PC-9 (cell line): ENCODE results near the gene NOTCH3. TPM values are rescaled to one million over a fixed set of nuclear protein-coding genes. Genes with fewer than 3 reads are reported as not detected.

Experiments used
- BruUV-seq: library from RNA; stranded (reverse); fragments of 400-500 nt; replicated peaks from 2 replicates; lab custom pipeline; 2021; lab: Mats Ljungman, UMichigan
- CTCF ChIA-PET: fragments of 300-600 bp; sonication (Branson Sonifier 250); formaldehyde crosslinking; loops from one replicate; lab custom pipeline; 2022; ENCODE audit warnings: antibody characterized with exemption; lab: Charles Lee
- POLR2A ChIA-PET: fragments of 300-600 bp; sonication (Branson Sonifier 250); formaldehyde crosslinking; loops from one replicate; lab custom pipeline; 2022; ENCODE audit warnings: antibody characterized with exemption; ENCODE audit not compliant: unreplicated experiment; lab: Charles Lee
- DNase-seq, 2 experiments: peaks; one replicate each; pipeline versions ENCODE4 v3.0.0 to v3.0.0-alpha.2; 2015 to 2022; ENCODE audit warnings: mixed read lengths in 1 of 2
- H2AFZ ChIP-seq: fragments of 200-600 bp; sonication (generic); 2 replicates; pipeline ENCODE4 v1.8.1; 2017; ENCODE audit warnings: antibody characterized with exemption
- H3F3A ChIP-seq: fragments of 200-600 bp; sonication (generic); 2 replicates; pipeline ENCODE4 v1.8.1; 2017; ENCODE audit warnings: antibody characterized with exemption, mild to moderate bottlenecking, low read depth; ENCODE audit not compliant: insufficient read depth
- H3K27ac ChIP-seq: fragments of 200-600 bp; sonication (generic); 2 replicates; pipeline ENCODE4 v1.6.1; 2016; ENCODE audit warnings: mixed run types
- H3K27me3 ChIP-seq: fragments of 200-600 bp; sonication (generic); 2 replicates; pipeline ENCODE4 v1.6.1; 2016; ENCODE audit warnings: low read depth, mixed run types; ENCODE audit not compliant: insufficient read depth
- H3K36me3 ChIP-seq: fragments of 200-600 bp; sonication (generic); 2 replicates; pipeline ENCODE4 v1.6.1; 2016; ENCODE audit warnings: low read depth, mixed run types
- H3K4me1 ChIP-seq: fragments of 200-600 bp; sonication (generic); replicated peaks from 2 replicates; pipeline ENCODE4 v1.6.1; 2016; ENCODE audit warnings: mixed run types; ENCODE audit not compliant: insufficient read depth
- H3K4me2 ChIP-seq: fragments of 200-600 bp; sonication (generic); 2 replicates; pipeline ENCODE4 v1.6.1; 2017; ENCODE audit warnings: mixed run types
- H3K4me3 ChIP-seq: fragments of 200-600 bp; sonication (generic); 2 replicates; pipeline ENCODE4 v1.6.1; 2016; ENCODE audit warnings: mixed run types
- H3K79me2 ChIP-seq: fragments of 200-600 bp; sonication (generic); 2 replicates; pipeline ENCODE4 v1.6.1; 2017; ENCODE audit warnings: low read depth, mixed run types
- H3K9me2 ChIP-seq: fragments of 200-600 bp; sonication (generic); 2 replicates; pipeline ENCODE4 v1.8.1; 2017; ENCODE audit warnings: mild to moderate bottlenecking; ENCODE audit not compliant: insufficient read depth
- H3K9me3 ChIP-seq: fragments of 200-600 bp; sonication (generic); 2 replicates; pipeline ENCODE4 v1.8.1; 2016; ENCODE audit warnings: low read depth; ENCODE audit not compliant: insufficient read depth
- H4K20me1 ChIP-seq: fragments of 200-600 bp; sonication (generic); 2 replicates; pipeline ENCODE4 v1.8.1; 2017; ENCODE audit not compliant: insufficient read depth
- EZH2 ChIP-seq: fragments of 200-600 bp; sonication (generic); IDR thresholded peaks from 2 replicates; pipeline ENCODE4 v1.8.0; 2017; ENCODE audit warnings: antibody characterized with exemption, low read depth
- intact Hi-C: fragments of 100-400 bp; cut with micrococcal nuclease; formaldehyde crosslinking; loops from one replicate; pipeline ENCODE4 v1.10.0; 2022; ENCODE audit not compliant: unreplicated experiment
- total RNA-seq: library from RNA; stranded (reverse); gene quantifications from 2 replicates; pipeline ENCODE4 v1.2.3, GENCODE V29; 2021
- TF ChIP-seq, protein P1 (sequence below): fragments of 200-600 bp; sonication (generic); conservative IDR thresholded peaks from 2 replicates; pipeline ENCODE4 v1.6.1; 2017; ENCODE audit warnings: mixed run types, antibody characterized with exemption, mild to moderate bottlenecking, moderate library complexity

The NOTCH3 gene
- total RNA-seq, 1 experiment from 2014 or later = 115 TPM

DNA sequence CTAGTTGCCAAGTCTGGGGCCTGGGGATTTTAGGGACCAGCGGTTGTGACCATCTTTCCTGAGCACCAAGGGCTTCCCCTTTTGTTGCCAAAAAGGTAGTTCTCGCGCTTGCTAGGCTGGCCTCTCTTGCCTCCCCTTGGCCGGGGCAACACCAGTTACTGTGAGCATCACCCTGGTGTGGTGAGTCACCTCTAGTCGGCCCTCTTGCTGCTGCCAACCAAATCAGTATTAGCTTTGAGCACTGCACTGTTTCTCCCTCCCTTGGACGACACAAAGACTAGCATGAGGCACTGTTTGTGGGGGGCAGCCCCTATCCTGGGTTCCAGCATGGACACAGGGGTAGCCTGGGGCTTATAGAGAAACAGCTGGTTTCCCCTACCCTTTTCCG is 86.6 kb downstream of the NOTCH3 start:
- Histone ChIP-seq H3K9me2 (no peaks in the 10 kb centered on the region), H3K36me3 (peaks cover 17% of the 10 kb centered on the region), H3F3A (peaks cover 44% of the 10 kb centered on the region; the same call in 1 of the 2 replicates), H2AFZ (no peak overlapping the region), H4K20me1 (no peaks in the 10 kb centered on the region), H3K4me3 (no peak overlapping the region), H3K4me1 (peaks cover 5% of the 10 kb centered on the region; the same call in 1 of the 2 replicates), H3K9me3 (no peaks in the 10 kb centered on the region), H3K27ac (no peak overlapping the region), H3K79me2 (no peaks in the 10 kb centered on the region), H3K4me2 (no peak overlapping the region), H3K27me3 (no peaks in the 10 kb centered on the region)
- ChIA-PET POLR2A (no interaction called here), CTCF (no interaction called here)
- TF ChIP-seq EZH2 = no peak
- TF ChIP-seq, protein P1, sequence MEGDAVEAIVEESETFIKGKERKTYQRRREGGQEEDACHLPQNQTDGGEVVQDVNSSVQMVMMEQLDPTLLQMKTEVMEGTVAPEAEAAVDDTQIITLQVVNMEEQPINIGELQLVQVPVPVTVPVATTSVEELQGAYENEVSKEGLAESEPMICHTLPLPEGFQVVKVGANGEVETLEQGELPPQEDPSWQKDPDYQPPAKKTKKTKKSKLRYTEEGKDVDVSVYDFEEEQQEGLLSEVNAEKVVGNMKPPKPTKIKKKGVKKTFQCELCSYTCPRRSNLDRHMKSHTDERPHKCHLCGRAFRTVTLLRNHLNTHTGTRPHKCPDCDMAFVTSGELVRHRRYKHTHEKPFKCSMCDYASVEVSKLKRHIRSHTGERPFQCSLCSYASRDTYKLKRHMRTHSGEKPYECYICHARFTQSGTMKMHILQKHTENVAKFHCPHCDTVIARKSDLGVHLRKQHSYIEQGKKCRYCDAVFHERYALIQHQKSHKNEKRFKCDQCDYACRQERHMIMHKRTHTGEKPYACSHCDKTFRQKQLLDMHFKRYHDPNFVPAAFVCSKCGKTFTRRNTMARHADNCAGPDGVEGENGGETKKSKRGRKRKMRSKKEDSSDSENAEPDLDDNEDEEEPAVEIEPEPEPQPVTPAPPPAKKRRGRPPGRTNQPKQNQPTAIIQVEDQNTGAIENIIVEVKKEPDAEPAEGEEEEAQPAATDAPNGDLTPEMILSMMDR = no peak
- intact Hi-C loops = no loop called here
- DNase-seq = no peak
- BruUV-seq = no TSS peak

DNA sequence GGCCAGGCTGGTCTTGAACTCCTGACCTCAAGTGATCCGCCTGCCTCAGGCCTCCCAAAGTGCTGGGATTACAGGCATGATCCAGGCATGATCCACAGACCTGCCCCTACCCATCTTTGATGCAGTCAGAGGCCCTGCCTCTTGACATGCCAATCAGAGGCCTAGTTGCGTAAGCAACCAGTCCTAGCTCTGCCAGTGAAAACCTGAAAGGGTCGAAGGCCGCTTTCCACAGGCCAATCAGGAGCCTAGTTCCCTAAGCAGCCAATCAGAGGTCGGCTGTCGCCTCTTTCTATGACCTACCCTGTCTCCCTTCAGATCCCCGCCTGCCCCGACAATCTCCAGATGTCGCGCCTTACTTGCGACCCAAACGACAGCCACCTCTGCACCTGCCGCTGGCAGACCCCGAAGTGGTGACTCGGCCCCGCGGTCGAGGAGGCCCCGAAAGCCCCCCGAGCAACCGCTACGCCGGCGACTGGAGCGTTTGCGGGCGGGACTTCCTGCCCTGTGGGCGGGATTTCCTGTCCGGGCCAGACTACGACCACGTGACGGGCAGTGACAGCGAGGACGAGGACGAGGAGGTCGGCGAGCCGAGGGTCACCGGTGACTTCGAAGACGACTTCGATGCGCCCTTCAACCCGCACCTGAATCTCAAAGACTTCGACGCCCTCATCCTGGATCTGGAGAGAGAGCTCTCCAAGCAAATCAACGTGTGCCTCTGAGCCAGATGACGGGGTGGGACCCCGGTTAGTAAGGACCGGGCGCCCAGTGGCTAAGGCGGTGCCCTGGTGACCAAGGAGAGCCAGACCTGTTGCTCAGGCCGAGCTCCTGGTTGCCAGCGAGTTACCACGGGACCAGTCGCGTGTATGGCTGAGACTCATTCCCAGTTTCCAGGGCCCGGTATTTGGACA is 87.3 kb downstream of the NOTCH3 start:
- CTCF ChIA-PET = no interaction called here
- no peak for TF ChIP-seq EZH2
- TF ChIP-seq, protein P1 = no peak
- no peak overlapping the region for H3K4me2 ChIP-seq
- peaks cover 10% of the 10 kb centered on the region; the same call in 1 of the 2 replicates for H3K36me3 ChIP-seq
- peaks cover 2% of the 10 kb centered on the region; the same call in 1 of the 2 replicates for H3K4me1 ChIP-seq
- POLR2A ChIA-PET = interaction anchor here (0.7 kb wide), 1 partner anchor 341 kb away, joined by 5 read pairs; no protein-coding TSS in a partner anchor
- no peaks in the 10 kb centered on the region for H3K9me2 ChIP-seq
- no peak overlapping the region for H3K4me3 ChIP-seq
- H3K27me3 ChIP-seq = no peaks in the 10 kb centered on the region
- H3K9me3 ChIP-seq = no peaks in the 10 kb centered on the region
- no peak overlapping the region for H2AFZ ChIP-seq
- H3K79me2 ChIP-seq = no peaks in the 10 kb centered on the region
- peaks cover 48% of the 10 kb centered on the region; the same call in 1 of the 2 replicates for H3F3A ChIP-seq
- H3K27ac ChIP-seq = no peak overlapping the region
- no TSS peak for BruUV-seq
- no peak for DNase-seq
- H4K20me1 ChIP-seq = no peaks in the 10 kb centered on the region
- intact Hi-C loops = no loop called here

DNA sequence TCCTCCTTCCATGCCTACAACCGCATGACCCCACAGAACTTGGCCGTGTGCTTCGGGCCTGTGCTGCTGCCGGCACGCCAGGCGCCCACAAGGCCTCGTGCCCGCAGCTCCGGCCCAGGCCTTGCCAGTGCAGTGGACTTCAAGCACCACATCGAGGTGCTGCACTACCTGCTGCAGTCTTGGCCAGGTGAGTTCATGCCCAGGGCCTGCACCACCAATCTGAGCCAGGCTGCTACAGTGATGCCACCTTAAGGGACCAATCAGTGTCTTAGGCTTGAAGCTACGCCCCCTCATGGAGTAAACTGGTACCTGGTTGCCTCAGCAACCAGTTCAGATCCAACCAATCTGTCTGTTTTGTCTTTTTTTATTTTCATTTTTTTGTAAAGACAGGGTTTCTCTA is 88.4 kb downstream of the NOTCH3 start:
- H2AFZ ChIP-seq = no peak overlapping the region
- DNase-seq = peak in 1 of 2 experiments; percentile 66
- H3K4me2 ChIP-seq = no peak overlapping the region

More for the DNA sequence above, 88.4 kb downstream of the NOTCH3 start:
- intact Hi-C loops = no loop called here
- Histone ChIP-seq H3K27ac (no peak overlapping the region), H3K27me3 (no peaks in the 10 kb centered on the region), H3K9me2 (no peaks in the 10 kb centered on the region), H3K36me3 (0 out of 2 replicates have a peak, but pooled peaks cover 6% of the 10 kb centered on the region), H4K20me1 (no peaks in the 10 kb centered on the region), H3K79me2 (no peaks in the 10 kb centered on the region), H3F3A (peaks cover 59% of the 10 kb centered on the region; the same call in 1 of the 2 replicates), H3K9me3 (no peaks in the 10 kb centered on the region), H3K4me3 (no peak overlapping the region), H3K4me1 (no peaks in the 10 kb centered on the region; the same call in 1 of the 2 replicates)
- ChIA-PET POLR2A (interaction anchor here (0.7 kb wide), 1 partner anchor 1266 kb away, joined by 4 read pairs; no protein-coding TSS in a partner anchor), CTCF (no interaction called here)
- BruUV-seq = no TSS peak
- TF ChIP-seq, protein P1 = no peak; the same call in 1 of the 2 replicates
- TF ChIP-seq EZH2 = no peak
